Measurements from ENCODE around the gene TENT5A.

- TF ChIP-seq POLR2AphosphoS5 (IDR thresholded peaks at IDR 0.05) = no peak
- no peak for TF ChIP-seq CTCF (IDR thresholded peaks at IDR 0.05)
Observed at GRCh38 chr6:81771097-81771496, 18.6 kb upstream of the TENT5A start.
